Activated CD4-positive, alpha-beta T cell treated with anti-CD3 and anti-CD28 coated beads for 24 hours (primary cell): ENCODE results near the gene PKHD1.
"Not testable (repeated sequence)": the region's sequence is repeated elsewhere in the genome, so short reads cannot be mapped to it uniquely, and the experiment has no call there.

Source experiments
- DNase-seq, 2 donors: peaks; one replicate each; pipeline ENCODE4 v3.0.0-alpha.2; 2020; ENCODE audit warnings: low read depth in 2 of 2

PKHD1 gene

DNA sequence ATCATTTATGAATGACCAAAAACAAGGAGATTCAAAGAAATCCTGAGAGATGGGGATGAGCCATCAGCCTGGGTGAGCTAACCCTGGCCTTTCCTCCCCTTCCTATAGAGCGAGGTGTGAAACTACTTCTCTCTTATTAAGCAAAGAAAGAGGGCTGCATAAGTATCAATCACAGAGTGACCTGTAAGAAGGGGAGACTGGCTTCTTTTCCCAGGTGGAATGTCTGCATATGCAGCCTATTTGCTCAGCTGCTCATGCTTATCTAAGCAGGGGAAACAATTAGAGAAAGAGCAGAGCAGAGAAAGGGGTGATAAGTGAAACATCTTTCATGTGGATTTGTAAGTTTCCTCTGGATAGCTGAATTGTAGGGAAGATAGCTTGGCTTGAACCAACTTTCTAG is 160.0 kb downstream of the PKHD1 start:
- no peak for DNase-seq

DNA sequence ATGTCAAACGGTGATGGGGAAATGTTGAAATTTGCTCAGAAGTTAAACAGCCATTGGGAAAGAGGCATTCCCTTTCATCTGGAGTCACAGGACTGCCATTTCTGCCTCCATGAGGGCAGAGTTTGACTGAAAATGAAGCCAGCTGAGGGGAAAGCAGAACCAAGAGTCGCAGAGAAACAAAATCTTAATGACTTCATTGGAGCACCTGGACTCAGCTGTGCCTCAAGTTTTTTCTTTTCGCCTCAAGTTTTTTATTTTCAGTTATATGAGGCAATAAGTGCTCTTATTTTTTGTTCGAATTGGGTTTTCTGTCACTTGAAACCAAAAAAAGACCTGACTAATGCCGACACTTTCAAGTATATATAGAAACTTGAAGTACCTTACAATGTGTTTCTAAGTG is 161.3 kb downstream of the PKHD1 start:
- DNase-seq, result no peak

DNA sequence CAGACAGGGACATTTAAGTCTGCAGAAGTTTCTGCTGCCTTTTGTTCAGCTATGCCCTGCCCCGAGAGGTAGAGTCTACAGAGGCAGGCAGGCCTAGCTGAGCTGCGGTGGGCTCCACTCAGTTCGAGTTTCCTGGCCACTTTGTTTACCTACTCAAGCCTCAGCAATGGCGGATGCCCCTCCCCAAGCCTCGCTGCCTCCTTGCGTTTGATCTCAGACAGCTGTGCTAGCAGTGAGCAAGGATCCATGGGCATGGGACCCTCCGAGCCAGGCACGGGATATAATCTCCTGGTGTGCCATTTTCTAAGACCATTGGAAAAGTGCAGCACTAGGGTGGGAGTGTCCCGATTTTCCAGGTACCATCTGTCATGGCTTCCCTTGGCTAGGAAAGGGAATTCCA is 164.9 kb downstream of the PKHD1 start:
- DNase-seq, result not testable (repeated sequence)

DNA sequence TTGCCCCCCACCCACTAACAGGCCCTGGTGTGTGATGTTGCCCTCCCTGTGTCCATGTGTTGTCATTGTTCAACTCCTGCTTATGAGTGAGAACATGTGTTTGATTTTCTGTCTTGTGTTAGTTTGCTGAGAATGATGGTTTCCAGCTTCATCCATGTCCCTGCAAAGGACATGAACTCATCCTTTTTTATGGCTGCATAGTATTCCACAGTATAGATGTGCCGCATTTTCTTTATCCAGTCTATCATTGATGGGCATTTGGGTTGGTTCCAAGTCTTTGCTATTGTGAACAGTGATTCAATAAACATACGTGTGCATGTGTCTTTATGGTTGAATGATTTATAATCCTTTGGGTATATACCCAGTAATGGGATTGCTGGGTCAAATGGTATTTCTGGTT is 169.1 kb downstream of the PKHD1 start:
- DNase-seq, result not testable (repeated sequence)

DNA sequence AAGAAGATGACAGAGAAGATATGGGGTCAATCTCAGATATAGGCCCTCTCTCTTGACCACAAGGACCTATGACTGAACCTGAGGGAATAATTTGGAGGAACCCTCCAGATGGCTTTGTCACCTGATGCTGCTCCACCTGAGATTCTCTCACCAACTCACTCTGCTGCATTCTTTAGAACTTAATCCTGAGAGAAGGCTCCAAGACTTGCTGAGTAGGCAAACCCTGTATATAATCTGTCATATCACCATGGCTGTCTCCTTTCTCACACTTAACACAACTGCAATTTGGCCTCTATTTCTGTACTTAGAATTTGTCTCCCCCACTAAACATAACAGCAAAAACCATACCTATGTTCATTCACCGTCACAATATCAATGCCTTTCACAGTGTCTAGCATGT is 172.3 kb downstream of the PKHD1 start:
- DNase-seq, result no peak

DNA sequence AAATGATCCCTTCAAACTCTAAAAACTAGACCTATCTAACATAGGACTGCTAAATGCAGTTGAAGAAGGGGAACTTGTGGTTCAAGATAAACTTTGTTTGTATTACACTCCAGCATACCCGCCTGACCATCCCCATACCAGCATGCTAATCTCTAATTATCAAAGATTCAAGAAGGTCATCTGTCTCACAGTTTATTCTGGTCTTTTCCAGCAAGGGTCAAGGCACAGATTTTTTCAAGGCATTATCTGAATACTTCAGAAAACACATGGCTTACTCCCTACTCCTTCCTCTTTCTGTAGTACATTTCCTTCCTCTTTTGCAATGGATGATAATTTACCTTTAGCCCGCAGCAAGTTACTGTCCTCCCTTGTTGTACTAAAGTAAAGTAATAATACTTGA is 174.1 kb downstream of the PKHD1 start:
- DNase-seq, result no peak

DNA sequence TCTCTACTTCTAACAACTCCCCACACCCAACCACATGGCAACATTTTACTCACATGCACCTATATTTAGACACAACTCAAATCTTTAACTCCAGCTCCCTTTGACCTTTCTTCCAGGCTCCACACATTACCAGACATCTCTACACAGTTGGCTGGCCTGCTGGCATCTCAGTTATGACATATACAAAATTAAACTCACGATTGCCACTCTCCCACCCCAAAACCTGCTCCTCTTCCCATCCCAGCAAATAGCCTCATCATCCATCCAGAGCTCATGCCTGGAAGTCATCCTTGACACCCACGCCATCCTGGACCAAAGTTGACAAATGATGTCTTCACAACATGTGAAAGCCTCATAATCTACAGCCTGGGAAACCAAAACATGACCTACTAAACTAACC is 176.6 kb downstream of the PKHD1 start:
- no peak for DNase-seq

DNA sequence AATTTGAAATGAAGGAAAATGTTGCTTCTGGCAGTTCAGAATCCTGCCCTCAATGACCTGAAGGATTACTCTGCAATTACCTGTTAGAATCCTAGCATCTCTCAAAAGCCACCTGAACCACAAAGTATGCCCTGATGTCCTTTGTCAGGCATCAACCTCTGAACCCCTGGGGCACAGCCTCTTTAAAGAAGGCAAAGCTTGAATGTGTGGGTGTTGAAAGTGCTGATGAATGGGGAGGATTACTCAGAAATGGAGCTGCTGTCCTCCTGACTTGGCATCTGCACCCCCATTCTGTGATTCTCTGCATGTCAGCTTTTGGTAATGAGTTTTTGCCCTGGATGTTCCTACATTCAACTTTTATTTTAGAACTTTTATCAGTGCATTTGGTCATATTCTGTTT is 179.2 kb downstream of the PKHD1 start:
- no peak for DNase-seq

DNA sequence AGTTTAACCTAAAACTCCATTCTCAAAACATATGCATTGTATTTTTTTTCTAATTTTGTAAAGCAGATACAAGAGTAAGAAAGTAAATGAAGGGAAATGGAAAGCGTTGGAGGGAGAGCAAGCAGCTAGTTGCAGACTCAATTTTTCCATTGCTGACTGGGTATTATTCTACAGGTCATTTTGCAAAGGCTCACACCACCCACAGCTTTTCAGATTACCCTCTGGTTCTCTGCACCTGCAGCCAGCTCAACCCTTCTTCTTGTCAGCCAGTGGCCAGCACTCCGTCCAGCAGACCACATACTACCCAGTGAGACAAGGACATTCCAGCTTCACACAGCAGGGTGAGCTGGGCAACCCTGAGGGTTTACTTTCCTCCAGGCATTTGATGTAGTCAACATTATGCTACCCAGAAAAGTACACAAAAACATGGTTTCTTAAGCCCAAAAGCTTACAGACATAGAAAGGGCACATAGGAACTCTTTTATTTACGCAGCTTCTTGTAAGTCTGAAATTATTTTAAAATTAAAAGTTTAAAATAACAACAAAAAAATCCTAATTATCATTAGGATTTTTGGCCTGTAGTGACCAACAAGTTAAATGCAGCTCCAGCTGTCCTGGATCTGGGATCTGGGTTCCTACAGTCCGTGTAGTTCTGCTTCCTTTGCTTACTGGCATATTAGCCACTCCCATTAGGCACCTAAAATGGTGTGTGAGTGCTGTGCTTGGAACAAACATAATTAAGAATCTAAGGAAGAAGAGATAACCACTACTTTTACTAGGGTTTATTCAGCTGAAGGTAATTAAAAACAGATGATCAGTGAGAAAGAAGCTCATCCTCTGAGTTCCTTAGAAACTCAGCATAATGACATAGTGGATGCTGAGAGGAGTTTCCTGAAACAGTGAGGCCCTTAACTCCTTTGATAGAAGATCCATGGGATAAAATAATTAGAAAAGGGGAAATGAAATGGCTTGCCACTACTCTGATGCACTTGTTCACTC is 185.3 kb downstream of the PKHD1 start:
- no peak for DNase-seq

DNA sequence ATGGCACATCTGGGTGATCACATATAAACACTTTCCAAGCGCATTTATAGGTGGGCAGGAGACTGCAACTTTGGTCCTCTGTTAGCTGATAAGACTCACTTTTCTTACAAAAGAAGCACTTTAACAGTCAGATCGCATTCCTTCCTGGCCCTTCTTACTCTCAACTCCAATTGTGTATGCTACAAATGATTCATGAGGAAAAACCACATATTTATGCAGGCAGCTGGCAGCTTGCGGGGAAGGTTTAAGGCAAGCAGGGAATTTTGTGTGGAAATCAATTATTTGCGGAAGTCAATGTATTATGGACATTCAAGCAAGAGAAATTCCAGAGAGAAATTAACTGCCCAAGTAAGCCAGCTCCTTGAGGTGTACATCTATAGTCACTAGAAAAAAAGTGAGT is 194.0 kb downstream of the PKHD1 start:
- DNase-seq, result no peak

DNA sequence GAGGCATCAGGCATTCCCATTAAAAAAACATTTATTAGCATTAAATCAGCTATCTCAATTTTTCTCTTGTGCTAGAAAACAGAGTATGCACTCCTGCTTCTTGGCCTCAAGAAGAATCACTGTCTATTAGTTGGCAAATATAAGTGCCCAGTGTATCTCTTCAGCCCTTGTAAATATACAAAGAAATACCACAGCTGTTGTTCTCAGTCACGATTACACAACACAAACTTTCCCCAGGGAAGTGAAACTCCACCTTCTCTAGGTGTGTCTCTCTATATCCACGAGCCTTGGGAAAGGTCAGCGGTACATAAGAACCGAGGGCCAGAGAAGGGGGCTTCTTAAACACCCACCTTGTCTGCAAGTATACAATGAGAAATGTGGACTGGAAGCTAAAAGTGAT is 194.7 kb downstream of the PKHD1 start:
- no peak for DNase-seq

DNA sequence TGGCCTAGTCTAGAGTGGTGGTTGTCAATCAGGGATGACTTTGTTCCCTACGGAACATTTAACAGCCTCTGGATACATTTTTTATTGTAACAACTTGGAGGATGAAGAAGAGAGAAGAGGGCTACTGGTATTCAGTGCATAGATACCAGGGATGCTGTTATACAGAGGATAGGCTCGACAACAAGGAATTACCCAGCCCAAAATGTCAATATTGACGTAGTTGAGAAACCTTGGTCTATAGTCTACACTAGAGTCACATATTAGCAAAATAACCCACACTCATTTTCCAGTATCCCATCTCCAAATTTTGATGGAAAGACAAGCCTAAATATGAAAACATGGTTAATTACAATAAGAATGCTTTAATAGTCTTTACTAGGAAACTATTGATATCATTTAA is 195.1 kb downstream of the PKHD1 start:
- DNase-seq, result no peak

DNA sequence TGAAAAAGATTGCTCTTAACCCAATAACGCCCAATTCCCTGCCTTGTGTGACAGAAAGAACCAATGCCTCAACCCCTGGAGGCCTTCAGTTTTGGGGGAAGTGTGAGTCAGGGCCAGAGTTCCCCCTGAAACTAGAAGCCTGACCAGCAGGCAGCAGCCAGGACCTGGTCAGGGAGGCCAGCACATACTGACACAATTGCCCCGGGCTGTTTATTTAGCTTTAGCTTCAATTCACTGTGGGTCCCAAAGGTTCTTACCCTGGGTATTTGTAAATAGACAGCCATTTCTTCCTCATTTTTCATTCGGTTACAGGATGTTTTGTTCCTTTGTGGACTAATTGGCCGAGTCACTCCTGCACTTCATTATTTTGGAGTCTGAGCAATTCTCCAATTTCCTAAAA is 195.6 kb downstream of the PKHD1 start:
- DNase-seq, result no peak

DNA sequence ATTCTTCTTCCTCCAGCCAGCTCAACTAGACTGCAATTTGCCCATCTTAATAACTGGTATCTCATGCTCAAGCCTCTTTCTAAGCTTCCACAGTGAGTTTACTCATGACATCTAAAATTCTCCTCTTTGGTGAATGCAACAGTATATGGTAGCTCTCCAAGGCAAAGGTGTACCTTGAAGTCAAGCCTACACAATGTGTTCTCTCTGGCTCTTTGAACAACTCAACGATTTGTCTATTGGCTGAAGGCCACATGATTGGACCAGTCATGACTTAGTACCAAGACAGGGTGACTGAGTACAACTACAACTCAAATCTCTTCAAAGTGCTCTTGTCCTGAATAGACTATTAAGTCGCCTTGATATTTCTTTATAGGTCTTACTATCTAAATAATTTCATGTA is 199.6 kb downstream of the PKHD1 start:
- no peak for DNase-seq

DNA sequence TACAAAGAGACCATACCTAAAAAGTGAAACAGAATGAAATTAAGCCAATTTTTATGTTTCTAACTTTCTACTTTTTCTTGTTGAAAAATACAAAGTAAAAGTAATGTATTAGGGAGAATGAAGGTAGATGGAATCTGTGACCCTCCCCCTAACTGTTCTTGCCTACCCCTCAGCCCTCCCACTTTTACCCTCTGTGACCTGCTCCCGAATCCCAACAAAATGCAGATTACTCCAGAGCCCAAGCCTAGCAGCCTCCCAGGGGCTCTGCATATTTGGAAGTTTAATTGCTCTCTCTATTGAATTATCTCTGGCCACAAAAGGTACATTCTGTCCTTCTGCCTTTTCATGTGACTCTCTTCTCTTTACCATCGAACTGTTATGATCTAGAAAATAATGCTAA is 201.5 kb downstream of the PKHD1 start:
- DNase-seq, result no peak

DNA sequence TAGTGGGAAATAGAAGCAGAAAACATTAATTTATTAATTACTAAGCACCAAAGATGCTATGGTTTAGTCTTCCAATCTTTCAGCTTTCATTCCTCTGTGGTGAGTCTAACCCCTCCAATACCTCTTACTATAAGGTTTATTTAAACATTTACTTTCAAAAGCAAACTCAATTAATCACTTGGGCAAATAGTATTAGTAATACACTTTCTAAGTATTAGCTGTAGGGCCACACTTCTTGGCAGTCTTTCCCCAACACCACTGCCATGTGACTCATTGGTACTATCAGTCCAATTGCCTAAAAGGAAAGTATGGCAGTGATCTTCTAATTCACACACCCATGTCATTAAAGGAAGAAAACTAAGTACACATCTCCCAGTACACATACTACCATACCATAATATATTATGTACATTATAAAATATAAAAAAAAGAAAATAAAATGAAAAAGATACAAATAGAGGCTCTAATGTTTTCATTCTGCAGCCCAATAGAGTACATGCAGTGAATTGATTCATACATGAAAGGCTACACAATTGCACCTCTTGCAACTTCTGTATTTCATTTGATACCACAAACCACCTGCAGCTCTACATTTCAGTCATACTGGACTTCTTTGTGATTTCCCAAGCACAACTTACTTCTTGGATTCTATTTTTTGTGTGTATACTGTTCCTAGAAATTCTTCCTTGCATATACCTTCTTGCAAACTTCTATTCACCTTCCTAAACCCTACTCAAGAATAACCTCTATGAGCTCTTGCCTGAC is 218.6 kb downstream of the PKHD1 start:
- DNase-seq, result no peak

DNA sequence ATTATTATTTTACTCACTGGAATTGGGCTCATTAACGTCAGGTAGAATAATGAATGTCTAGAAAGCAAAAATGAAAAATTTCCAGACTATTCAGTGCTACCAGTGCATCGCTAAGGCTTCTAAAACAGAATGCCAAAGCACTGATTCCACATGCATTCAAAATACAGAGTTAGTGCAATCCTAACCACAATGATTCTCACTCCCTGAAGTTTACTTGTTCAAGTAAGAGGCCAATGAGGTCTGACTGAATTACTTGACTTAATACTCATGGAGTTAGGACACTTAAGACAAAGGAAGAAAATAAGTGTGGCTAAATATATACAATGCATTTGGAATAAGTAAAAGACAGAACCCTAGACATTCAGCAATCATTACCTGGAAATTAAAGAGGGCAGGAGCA is 220.5 kb downstream of the PKHD1 start:
- DNase-seq, result no peak

DNA sequence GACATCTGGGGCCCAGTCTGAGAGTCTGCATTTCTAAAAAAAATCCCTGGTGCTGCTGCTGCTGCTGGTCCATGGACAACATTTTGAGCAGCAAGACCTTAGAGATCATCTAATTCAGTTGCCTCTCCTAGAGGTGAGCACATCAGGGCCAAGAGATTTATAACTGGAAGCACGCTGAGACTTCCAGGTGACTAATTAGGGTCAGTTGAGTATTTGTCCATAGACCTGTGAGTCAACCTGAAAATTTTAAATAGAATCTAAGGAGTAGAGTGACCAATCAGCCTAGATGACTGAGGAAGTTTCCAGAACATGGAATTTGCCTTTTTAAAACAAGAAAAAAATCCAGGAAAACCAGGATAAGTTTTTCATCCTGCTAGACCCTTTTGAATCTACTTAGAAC is 221.4 kb downstream of the PKHD1 start:
- DNase-seq, result no peak

DNA sequence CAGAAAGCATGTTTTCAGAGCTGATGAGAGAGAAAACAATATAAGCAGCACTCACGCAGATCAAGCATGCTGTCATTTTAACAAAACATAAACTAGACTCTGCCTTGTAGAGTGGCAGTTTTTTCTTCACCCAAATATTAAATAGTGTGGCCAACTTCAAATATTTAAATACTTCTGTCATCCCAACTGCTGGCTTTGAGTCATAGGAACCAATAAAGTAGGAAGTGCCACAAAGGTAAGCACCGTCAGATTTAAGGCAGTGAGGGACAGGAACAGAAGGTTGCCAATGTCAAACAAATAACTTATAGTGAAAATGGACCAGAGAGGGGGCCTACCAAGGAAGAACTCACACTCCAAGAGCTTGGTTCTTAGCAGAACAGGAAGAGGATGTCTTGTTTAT is 222.2 kb downstream of the PKHD1 start:
- DNase-seq, result no peak

DNA sequence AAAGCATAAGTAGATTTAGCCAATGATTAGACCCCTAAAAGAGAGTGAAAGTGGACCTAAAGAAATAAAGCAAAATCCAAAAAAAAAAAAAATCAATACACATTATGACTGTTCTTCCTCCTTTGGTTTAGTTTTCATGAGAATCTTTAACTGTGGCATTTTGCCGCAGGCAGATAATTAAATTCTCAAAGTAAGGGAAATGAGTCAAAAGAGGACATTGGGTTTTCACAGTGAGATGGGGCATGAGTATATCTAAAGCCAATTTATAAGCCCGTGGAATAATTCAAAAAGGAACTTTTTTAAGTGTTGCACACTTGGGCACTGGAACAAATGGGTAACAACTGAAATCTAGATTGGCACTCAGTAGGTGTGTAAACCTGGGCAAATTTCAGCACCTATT is 230.3 kb downstream of the PKHD1 start:
- DNase-seq, result no peak

DNA sequence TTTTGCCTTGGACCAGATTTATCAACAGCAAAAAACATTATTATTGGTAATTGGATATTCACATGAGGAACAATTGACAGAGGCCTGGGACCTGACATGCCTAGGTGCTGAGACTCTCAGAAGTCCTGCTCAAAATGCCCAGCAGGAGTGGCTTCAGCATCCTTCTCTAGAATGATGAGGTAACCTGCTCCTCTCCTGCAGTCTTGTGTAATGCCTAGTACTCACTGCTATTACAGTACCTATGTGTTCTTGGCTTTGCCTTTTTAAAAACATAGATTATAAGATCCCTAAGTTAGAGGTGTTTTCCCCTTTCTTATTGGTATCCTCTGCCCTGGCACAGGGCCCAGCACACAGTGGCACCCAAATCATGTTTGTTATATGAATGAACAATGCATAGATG is 230.9 kb downstream of the PKHD1 start:
- DNase-seq, result no peak

DNA sequence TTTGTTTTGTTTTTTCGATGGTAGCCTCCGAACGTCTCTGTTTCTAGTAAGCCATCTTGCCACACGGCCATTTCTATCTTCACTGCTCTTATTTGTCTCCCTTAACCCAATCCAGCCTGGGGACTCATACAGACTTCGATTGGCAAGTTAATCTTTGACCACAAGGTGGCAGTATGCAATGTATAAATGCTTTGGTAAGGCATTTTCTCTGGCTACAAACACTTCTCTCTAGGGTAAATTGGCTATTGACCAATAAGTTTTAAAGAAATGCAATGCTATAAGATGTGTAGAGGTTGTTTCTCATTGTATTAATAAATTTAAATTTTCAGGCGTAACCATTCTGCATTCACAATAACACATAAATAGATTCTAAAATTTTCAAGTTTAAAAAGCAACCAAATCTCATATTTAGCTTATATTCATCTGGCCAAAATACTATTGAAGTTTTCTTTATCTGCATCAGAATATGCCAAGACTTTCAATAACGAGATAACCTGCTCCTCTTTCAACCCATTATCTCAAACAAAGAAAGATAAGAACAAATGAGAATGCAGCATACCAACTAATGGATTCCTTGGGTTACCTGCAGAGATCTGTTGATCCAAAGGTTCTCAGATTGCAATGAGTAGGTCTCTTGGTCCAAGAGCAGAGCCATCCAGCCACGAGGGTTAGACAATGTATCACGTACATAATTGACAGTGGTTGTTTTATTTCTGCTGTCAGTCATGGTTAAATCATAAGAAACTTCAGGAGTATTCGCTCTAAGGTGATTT is 231.9 kb downstream of the PKHD1 start:
- DNase-seq, result peak in 1 of 2 donors; percentile 10
